ENCODE results near the gene IRF2BP1. TPM values are rescaled to one million over a fixed set of nuclear protein-coding genes. Genes with fewer than 3 reads are reported as not detected.
"Not testable (repeated sequence)": the region's sequence is repeated elsewhere in the genome, so short reads cannot be mapped to it uniquely, and the experiment has no call there.

The IRF2BP1 gene
- total RNA-seq, 1 donor from 2014 or later, result 16.9 TPM

DNA sequence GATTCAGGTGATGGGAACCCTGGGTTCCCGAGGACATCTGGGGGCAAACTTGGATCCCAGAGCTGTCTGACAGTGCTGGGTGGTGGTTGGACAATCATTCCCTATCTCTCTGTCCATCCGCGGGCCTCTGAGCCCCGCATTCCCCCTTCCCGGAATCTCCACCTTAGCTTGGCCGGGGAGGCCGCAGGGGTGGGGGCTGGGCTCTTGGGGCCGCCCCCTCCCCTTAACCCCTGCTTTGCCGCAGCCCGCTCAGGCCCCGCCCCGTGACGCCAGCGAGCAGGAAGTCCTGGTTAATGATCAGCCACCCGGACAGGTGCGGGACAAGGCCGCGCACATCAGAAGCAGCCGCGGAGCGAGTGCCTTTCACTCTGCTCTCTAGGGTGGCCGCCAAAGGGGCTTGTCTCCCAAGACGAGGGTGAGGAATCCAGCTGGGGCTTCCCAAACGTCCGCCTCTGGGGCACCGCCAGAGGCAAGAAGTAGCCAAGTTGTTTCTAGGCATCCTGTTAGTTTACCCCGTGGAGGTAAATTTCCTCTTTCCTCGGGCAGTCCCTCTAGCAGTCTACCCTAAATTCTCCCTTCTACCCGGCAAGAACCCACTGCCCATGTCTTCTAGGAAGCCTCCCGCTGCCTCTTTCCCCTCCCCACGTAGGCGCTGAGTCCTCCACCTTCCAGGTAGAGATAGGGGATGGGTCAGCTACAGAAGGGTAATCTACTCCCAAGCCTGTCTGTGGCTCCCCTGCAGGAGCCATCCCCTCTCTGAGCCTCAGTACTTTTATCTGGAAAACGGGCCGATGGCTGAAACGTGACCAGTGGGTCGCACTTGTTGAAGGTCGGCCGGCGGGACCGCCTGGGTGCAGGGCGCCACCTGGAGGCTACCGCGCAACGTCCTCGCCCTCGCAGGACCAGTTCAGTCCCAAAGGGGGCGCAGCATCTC is 3.0 kb downstream of the IRF2BP1 start:
- DNase-seq (ENCODE audit: low spot score), result peak; percentile 81

DNA sequence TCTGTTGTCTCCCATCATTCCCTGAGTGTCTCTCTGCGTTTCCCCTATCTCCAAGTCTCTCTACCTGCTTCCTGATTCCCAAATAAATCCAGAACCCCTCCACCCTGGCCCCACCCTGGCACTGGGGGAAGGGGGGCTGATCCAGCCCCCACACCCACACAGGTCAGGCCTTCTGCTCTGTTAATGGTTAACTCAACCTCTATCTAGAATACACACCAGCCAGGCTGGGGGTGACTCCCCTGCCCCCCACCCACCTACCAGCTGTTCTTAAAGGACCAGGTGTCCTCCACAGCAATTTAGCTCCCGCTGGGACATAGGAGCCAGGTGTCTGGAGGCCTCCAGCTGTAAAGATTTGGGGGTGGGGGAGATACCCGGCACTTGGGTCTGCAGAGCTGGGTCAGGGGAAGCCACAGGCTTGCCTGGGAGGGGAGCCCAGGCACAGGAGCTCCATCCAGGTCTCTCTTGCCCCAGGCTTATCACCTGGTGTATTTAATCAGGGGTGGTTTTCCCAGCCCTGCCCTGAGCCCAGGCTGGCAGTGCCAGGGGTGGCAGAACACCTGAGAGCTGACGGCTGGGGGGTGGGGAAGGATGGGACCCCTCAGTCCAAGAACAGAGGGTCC is 3.9 kb downstream of the IRF2BP1 start:
- no peak for DNase-seq (ENCODE audit: low spot score)

DNA sequence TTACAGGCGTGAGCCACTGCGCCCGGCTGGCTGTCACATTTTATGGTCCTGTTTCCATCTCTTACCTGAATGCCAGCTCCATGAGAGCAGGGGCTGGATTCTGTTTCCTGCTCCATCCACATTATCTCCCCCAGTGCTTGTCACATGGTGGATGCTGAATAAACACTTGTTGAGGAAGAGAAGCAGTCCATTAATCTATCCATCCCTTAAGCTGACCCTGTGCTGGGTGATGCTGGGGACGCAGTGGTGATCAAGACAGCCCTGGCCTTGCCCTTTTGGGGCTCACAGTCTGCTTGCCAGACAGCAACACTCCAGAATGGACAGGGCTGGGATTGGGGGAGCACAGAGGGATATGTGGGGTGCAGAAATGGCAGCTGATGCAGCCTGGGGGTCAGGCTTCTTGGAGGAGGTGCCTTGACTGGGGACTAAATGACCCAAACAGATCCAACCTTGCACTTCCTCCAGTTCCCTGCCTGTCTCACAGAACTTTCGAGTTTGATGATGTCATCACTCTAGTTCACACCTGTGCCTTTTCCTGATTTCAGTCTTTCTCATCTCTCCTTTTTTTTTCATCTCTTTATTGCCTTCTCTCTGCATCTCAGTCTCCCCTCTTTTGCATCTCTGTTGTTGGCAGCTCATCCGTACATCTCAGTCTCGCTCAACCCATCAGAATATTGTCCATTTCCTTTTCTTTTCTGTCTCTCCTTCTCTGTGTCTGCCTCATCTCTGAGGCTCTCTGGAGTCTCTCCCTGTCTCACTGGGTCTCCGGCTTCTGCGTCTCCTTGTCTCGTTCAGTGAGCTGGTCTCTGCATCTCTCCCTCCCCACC is 4.6 kb downstream of the IRF2BP1 start:
- DNase-seq (ENCODE audit: low spot score), result no peak

DNA sequence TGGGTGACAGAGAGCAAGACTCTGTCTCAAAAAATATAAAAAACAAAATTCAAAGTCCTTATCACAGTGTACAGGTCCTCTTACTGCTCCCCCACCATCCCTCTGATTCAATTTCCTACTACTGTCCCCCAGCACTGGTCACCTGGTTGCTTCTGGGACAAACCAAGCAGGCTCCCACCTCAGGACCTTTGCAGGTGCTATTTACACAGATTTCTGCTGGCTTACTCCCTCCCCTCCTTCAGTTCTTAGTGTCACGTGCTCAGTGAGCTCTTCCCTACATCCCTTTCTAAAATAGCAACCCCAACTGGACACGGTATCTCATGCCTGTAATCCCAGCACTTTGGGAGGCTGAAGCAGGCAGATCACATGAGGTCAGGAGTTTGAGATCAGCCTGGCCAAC is 6.0 kb downstream of the IRF2BP1 start:
- DNase-seq (ENCODE audit: low spot score), result no peak

DNA sequence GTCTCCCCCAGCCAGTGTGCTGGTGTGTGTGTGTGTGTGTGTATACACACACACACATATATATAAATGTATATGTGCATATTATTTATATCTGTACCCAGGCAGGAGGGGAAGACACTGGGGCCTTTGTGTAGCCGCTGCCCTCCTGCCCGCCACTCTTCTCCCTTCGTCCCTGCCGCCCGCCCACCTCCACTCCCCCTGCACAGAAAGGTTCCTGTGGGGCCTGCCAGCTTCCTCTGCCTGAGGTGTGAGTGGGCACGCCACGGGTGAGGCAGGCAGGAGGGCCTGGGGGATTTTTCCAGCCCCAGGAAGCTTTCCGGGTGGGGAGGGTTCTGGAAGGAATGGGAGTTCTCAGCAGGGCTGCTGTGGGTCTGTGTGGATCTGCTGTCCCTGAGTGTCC is 6.9 kb downstream of the IRF2BP1 start:
- DNase-seq (ENCODE audit: low spot score), result no peak

DNA sequence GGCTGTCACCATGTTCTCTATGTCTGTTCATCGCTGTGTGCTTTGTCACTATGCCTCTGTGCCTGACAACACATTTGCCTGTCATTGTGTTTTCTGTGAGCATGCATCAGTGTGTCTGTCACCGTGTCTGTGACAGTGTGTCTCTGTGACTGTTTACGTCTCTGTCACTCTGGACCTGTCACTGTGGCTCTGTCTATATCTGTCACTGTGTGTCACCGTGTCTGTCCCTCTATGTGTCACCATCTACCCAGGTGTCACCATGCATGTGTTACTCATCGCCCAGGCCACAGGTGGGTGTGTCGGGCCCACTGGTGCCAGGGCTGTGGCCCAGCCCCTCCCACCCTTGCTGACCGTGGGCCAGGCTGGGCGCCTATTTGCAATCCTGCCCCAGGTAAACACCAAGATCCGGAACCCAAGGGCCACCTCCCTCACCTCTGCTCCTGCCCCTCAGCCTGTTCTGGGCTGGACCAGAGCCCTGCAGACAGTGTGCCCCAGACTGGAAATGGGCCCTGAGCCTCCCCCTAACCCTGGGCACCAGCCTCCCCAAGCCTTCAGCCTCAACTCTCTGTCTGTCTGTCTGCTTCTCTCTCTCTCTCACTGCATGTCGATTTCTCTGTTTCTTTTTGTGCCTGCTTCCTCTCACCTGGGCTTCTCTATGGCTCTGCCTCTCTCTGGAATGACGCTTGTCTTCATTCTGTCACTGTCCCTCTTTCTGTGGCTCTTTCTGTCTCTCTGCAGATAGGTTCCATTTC is 7.7 kb downstream of the IRF2BP1 start:
- DNase-seq (ENCODE audit: low spot score), result no peak

DNA sequence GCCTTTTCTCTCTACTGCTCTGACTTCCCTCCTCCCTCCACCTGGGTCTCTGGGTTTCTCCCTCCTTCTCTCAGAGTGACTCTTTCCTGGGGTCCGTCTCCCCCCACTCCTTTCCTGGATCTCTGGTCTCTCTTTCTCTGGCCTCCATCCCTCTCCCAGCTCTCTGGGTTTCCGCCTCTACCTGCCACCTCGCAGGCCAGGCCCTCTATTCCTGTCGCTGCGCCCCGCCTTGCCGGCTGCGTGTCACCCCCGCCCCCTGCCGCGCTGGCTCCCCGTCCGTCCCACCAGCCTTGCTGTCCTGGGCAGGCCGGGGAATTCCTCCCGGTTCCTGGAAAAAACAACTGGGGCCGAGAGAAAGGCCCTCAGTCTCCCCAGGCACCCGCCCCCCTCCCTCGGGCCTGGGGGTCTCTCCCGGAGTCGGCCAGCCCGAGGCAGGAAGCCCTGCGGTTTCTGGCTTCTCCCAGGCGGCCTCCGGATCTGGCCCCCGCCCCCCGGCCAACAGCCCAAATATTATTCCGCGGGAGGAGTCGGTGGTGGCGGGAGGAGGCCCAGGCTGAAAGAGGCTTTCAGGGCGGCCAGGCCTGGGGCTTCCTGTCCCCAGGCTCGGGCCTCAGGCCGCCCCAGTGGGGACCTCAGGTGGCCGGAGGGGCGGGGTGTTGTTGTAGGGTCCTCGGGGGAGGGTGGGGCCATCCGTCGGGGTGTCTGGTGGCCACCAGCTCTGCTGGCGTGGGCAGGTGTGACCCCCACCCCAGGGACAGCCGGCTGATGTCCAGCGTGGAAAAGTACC is 9.3 kb downstream of the IRF2BP1 start:
- peak; percentile 65 for DNase-seq (ENCODE audit: low spot score)

DNA sequence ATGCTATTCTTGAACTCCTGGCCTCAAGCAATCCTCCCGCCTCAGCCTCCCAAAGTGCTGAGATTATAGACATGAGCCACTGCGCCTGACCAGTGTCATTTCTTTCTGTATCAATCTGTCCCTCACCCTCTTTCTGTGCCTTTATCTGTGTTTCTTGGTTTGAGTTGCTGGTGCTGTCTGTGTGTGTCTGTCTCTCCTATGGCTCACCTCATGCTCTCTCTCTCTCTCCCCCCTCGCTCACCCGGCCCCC is 9.9 kb downstream of the IRF2BP1 start:
- no peak for DNase-seq (ENCODE audit: low spot score)

DNA sequence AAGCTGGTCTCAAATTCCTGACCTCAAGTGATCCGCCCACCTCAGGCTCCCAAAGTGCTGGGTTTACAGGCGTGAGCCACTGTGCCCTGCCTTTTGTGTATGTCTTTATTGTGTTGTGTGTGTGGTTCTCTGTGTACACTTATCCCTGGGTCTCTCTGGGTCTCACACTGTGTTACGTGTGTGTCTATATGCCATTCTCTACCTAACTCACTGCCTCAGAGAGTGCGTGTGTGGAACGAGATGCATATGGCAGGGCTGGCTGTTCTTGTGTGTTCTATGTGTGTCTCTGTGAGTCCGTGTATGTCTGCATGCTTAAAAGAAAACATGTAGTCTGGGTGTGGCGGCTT is 11.3 kb downstream of the IRF2BP1 start:
- DNase-seq (ENCODE audit: low spot score), result no peak

DNA sequence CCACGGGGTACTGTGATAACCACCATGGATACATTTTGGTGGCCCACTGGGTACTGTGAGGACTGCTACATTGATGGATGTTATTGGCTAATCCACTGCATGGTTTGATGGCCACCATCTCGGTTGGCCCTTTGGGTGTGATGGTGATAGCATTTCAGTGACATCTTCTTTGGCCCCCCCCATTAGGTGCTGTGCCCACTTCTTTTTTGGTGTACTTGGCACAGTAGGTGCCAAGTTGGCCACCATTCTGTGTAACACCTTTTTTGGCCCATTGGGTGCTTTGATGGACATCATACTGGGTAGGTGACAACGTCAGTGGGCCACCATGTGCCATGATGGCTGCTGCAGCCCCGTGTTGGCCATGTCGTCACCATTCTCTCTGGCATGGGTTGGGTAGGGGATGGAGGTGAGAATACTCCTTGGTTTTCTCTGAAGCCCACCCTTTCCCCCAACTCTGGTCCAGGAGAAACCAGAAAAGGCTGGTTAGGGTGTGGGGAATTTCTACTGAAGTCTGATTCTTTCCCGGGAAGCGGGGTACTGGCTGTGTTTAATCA is 12.6 kb downstream of the IRF2BP1 start:
- no peak for DNase-seq (ENCODE audit: low spot score)

DNA sequence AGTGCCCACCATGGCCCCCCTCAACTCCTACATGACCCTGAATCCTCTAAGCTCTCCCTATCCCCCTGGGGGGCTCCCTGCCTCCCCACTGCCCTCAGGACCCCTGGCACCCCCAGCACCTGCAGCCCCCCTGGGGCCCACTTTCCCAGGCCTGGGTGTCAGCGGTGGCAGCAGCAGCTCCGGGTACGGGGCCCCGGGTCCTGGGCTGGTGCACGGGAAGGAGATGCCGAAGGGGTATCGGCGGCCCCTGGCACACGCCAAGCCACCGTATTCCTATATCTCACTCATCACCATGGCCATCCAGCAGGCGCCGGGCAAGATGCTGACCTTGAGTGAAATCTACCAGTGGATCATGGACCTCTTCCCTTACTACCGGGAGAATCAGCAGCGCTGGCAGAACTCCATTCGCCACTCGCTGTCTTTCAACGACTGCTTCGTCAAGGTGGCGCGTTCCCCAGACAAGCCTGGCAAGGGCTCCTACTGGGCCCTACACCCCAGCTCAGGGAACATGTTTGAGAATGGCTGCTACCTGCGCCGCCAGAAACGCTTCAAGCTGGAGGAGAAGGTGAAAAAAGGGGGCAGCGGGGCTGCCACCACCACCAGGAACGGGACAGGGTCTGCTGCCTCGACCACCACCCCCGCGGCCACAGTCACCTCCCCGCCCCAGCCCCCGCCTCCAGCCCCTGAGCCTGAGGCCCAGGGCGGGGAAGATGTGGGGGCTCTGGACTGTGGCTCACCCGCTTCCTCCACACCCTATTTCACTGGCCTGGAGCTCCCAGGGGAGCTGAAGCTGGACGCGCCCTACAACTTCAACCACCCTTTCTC is 13.6 kb downstream of the IRF2BP1 start:
- no peak for DNase-seq (ENCODE audit: low spot score)

DNA sequence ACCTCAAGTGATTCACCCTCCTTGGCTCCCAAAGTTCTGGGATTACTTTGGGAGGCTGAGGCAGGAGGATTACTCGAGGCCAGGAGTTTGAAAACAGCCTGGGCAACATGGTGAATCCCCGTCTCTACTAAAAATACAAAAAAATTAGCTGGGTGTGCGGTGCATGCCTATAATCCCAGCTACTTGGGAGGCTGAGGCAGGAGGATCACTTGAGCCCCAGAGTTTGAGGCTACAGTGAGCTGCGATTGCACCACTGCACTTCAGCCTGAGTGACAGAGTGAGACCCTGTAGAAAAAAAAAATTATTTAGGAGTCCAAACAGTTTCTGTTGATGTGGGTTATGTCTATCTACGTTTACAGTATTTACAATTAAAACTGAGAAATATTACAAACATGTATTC is 15.1 kb downstream of the IRF2BP1 start:
- no peak for DNase-seq (ENCODE audit: low spot score)

DNA sequence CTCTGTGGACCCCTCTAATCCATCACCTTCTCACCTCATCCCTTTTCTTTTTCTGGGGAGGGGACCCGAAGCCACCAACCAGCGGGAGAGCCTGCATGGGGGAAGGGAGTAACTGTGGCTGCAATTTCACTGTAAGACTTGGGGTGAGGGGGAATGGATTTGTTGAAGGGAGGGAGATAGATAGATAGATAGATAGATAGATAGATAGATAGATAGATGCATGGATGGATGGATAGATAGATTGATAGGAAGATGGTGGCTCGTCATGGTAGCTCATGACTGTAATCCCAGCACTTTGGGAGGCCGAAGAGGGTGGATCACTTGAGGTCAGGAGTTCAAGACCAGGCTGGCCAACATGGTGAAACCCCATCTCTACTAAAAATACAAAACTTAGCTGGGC is 18.7 kb downstream of the IRF2BP1 start:
- DNase-seq (ENCODE audit: low spot score), result not testable (repeated sequence)

DNA sequence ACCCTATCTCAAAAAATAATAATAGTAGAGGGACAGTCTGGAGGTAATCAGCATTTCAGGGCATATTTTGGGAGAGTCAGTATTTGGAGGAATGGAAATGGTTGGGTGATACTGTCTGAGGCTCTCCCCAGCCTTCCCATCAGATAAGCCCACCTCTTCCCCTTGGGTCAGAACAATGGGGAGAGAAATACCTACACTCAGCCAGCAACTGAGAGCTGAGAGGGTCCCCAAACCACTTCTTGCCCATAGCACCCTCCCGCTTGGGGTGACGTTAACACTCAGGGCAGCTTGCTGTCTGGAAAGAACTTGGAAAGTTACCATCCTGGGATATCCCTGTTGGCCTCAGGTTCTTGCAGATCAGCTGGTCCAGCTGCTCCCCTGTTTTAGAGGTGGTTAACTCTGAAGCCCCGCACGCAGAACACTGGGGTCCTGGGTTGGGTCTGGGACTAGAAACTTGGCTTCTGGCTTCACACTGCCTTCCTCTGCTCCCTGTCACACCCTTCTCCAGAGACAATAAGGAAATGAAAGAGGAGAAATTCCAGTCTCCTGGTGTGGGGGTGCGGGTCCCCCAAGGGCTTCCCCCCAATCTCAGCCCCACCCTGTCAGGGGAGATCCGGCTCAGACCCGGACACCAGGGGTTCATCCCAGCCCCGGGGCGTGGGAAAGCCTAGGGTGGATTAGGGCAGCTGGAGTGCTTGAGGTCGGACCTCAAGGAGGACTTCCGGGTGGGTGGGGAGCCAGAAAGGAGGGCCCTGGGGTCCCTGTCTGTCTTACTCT is 19.4 kb downstream of the IRF2BP1 start:
- DNase-seq (ENCODE audit: low spot score), result no peak

DNA sequence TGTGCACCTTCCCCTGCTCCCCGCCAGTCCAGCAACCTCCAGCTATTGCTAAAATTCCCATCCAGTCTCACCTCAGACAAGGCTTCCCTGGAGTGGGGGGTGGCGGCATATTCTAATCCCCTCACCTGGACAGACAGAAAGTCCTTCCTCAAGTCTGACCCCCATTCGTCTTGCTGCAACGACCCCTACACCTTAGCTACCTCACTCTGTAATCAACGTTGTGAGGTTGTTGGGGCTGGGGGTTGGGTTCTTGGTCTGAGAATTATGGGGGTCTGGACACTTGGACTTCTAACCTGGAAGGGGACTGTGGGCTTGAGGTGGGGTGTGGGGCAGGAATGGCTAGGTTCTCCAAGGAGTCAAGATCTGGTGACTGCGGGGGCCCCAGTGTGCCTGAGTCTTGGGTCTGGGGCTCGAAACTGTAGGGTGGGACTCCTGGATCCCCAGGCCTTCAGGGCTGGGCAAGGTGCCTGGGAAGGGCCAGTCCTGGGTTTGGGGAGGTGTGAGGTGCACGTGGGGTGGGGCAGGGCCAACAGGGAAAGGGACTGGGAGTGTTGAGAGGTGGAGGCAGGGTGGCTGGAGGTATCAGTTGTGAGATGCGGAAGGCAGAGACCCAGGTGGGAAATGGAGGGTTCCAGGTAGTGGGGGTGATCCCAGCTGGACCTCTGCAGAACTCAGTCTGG is 20.5 kb downstream of the IRF2BP1 start:
- DNase-seq (ENCODE audit: low spot score), result no peak

DNA sequence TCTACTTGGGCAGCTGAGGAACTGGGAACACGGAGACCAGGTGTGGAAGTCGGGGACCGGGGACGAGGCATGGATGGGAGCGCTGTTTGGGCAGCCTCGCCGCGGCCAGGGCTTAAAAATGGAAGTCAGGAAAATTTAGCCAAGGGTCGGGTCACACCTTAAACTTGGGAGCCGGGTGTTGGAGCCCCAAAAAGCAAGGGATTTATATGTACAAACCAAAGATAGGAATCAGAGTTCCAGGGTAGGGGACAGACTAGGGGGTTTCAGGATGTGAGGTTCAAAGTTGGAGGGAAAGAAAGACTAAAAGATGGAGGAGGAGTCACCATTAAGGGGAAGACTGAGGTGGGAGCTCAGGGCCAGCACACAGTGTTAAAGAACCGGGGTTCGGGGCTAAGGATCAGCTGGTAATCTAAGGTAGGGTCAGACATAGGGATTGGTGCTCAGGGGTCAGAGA is 21.3 kb downstream of the IRF2BP1 start:
- DNase-seq (ENCODE audit: low spot score), result no peak

DNA sequence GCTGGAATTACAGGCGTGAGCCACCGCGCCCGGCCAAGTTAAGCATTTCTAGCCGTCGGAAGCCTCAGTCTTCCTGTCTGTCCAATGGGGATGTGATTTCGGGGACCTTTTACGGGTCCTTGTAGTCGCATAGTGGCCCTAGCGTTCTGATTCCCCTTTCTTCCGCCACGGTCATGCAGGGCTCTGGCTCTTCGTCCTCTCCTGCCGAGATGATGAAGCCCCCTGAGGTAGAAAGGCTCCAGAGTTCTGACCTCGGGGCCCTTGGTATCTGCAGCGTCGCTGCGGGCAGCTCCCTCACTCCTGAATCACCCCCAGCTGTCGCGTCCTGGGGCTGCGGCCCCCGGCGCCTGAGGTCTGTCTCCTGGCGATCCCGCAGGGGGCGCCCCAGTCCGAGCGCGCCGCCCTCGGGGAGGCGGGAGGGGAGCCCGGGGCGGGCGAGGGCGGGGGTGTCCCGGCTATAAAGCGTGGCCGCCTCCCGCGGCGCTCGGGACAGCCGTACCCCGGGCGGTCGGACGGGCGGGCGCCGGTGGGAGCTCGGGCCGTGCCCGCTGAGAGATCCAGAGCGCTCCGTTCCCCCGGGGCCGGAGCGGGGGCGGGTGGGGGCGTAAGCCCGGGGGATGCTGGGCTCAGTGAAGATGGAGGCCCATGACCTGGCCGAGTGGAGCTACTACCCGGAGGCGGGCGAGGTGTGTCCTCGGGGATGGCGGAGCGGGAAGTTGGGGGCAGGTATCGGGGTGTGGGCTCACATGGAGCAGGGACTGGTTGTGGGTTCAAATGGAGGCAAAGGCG is 21.9 kb downstream of the IRF2BP1 start, which contains the start of gene FOXA3:
Gene FOXA3, plus strand, starts transcription at position 487 of the 789 bp plus-strand sequence. Its CDS starts 131 bp downstream, at position 618.
- DNase-seq (ENCODE audit: low spot score), result no peak
